ENCODE measurements around the gene PCBP4. TPM values are rescaled to one million over a fixed set of nuclear protein-coding genes. Genes with fewer than 3 reads are reported as not detected.
A peak's percentile ranks its signal among the peaks of the same experiment; 100 is the strongest.

Gene PCBP4
- total RNA-seq, 1 experiment from 2014 or later, result 48.8 TPM

DNA sequence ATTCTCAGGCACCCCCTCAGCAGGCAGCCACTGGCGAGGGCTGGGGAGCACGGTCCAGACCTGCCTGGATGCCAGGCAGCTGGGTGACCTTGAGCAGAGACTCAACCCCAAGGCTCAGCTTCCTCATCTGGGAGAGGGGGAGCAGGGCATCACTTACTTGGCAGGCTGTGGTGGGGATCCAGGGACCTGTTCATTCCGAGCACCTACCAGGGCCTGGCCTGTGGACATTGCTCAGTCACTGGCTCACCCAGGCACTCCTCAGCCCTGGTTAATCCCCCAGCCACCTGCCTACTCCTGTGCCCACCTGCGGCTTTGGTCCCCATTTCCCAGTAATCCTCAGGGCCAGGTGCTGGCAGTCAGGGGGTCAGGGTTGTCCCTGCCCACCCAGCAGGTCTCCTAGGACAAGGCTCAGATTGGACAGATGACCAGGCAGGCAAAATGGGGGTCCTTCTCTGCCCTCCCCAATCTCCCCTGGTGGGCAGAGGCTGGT, 37.7 kb upstream of the PCBP4 start:
- no peak overlapping the region for H2AFZ ChIP-seq (ENCODE audit: low read depth, low read length, poor library complexity, severe bottlenecking)
- H3K79me2 ChIP-seq (ENCODE audit: insufficient read depth, low read length), result no peaks in the 10 kb centered on the region
- intact Hi-C loops (cut with micrococcal nuclease), result loop anchor here (5.0 kb wide), 1 partner anchor 332 kb away; no protein-coding TSS in a partner anchor
- ATAC-seq, result no peak
- DNase-seq (ENCODE audit: low read depth, low spot score), result no peak
- POLR2A ChIA-PET, result no interaction called here
- no peaks in the 10 kb centered on the region for H3K27me3 ChIP-seq (ENCODE audit: insufficient read depth, low read length)
- H3K27ac ChIP-seq (ENCODE audit: low read depth, low read length), result no peak overlapping the region
- H3K9ac ChIP-seq (ENCODE audit: low read length), result no peak overlapping the region
- H3K9me3 ChIP-seq (ENCODE audit: control insufficient read depth in 1 of 2, insufficient read depth in 1 of 2, low read depth in 1 of 2, low read length in 2 of 2), result no peaks in the 10 kb centered on the region
- H3K4me3 ChIP-seq (replicated peaks in 1 of 2; ENCODE audit: low read depth in 1 of 2, low read length in 2 of 2), result no peak overlapping the region
- no peaks in the 10 kb centered on the region for H3K36me3 ChIP-seq (ENCODE audit: control insufficient read depth in 1 of 2, insufficient read depth in 2 of 2, low read length in 2 of 2)
- H3K4me2 ChIP-seq (ENCODE audit: low read length), result peak overlapping the region; percentile 43
- no peak for TF ChIP-seq FOSL1 (IDR thresholded peaks at IDR 0.05; ENCODE audit: low read depth)
- no peak for TF ChIP-seq ZNF274 (IDR thresholded peaks at IDR 0.05; ENCODE audit: low read depth, low read length)
- no peak for TF ChIP-seq ZFX (IDR thresholded peaks at IDR 0.05)
- no peak for TF ChIP-seq TCF7L2 (IDR thresholded peaks at IDR 0.05; ENCODE audit: borderline replicate concordance, extremely low read depth, insufficient read depth, insufficient read length)
- TF ChIP-seq CBX3 (IDR thresholded peaks at IDR 0.05; ENCODE audit: low read depth), result no peak
- no peak for TF ChIP-seq POLR2AphosphoS5 (IDR thresholded peaks at IDR 0.05; ENCODE audit: low read depth, low read length)
- no peak for TF ChIP-seq JUND (IDR thresholded peaks at IDR 0.05)
- TF ChIP-seq, protein P1, sequence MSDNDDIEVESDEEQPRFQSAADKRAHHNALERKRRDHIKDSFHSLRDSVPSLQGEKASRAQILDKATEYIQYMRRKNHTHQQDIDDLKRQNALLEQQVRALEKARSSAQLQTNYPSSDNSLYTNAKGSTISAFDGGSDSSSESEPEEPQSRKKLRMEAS (IDR thresholded peaks at IDR 0.05), result no peak
- no peak for TF ChIP-seq ZBTB33 (IDR thresholded peaks at IDR 0.05; ENCODE audit: extremely low read depth, insufficient replicate concordance, low read length)
- TF ChIP-seq EGR1 (IDR thresholded peaks at IDR 0.05; ENCODE audit: low read depth), result no peak
- TF ChIP-seq EZH2 (IDR thresholded peaks at IDR 0.05), result no peak
- TF ChIP-seq EZH2phosphoT487 (IDR thresholded peaks at IDR 0.05; ENCODE audit: borderline replicate concordance), result no peak
- no peak for TF ChIP-seq ELF1 (IDR thresholded peaks at IDR 0.05; ENCODE audit: borderline replicate concordance, low read depth)
- no peak for TF ChIP-seq RAD21 (IDR thresholded peaks at IDR 0.05; ENCODE audit: low read depth)
- no peak for TF ChIP-seq POLR2A (IDR thresholded peaks at IDR 0.05; ENCODE audit: borderline replicate concordance, extremely low read depth, insufficient read depth, insufficient read length)
- no peak for TF ChIP-seq SP1 (IDR thresholded peaks at IDR 0.05; ENCODE audit: low read depth)
- TF ChIP-seq, protein P2, sequence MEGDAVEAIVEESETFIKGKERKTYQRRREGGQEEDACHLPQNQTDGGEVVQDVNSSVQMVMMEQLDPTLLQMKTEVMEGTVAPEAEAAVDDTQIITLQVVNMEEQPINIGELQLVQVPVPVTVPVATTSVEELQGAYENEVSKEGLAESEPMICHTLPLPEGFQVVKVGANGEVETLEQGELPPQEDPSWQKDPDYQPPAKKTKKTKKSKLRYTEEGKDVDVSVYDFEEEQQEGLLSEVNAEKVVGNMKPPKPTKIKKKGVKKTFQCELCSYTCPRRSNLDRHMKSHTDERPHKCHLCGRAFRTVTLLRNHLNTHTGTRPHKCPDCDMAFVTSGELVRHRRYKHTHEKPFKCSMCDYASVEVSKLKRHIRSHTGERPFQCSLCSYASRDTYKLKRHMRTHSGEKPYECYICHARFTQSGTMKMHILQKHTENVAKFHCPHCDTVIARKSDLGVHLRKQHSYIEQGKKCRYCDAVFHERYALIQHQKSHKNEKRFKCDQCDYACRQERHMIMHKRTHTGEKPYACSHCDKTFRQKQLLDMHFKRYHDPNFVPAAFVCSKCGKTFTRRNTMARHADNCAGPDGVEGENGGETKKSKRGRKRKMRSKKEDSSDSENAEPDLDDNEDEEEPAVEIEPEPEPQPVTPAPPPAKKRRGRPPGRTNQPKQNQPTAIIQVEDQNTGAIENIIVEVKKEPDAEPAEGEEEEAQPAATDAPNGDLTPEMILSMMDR (IDR thresholded peaks at IDR 0.05 in 2 of 3, conservative IDR thresholded peaks at IDR 0.05 in 1 of 3; ENCODE audit: borderline replicate concordance in 1 of 3, insufficient read depth in 1 of 3, low read depth in 2 of 3, low read length in 2 of 3), result no peak
- TF ChIP-seq YY1 (IDR thresholded peaks at IDR 0.05; ENCODE audit: extremely low read depth, insufficient replicate concordance, low read depth, low read length), result no peak
- CTCF ChIA-PET, result interaction anchor here (1.2 to 2.3 kb wide), 5 partner anchors 48 to 334 kb away, joined by 4 to 7 read pairs (median 6); no protein-coding TSS in a partner anchor
- BruUV-seq (replicated peaks), result no TSS peak
- no peaks in the 10 kb centered on the region for H4K20me1 ChIP-seq (ENCODE audit: insufficient read depth)
- RAD21 ChIA-PET (ENCODE audit: low non-redundant PET in 1 of 2, low total read pairs in 2 of 2, uncharacterized antibody in 2 of 2, unreplicated experiment in 2 of 2), result no interaction called here
- H3K4me1 ChIP-seq (ENCODE audit: control insufficient read depth in 1 of 2, insufficient read depth in 2 of 2, low read length in 2 of 2), result peaks cover 4 to 23% of the 10 kb centered on the region in 2 experiments
- H3K9me2 ChIP-seq (ENCODE audit: insufficient read depth), result no peaks in the 10 kb centered on the region
